Progenitor cell of endocrine pancreas (in vitro differentiated cells): ENCODE data around the gene GNPTAB. TPM values are rescaled to one million over a fixed set of nuclear protein-coding genes. Genes with fewer than 3 reads are reported as not detected.

Source experiments
- DNase-seq: peaks from one replicate; pipeline ENCODE4 v3.0.0; 2021; ENCODE audit warnings: low spot score; ENCODE audit not compliant: unreplicated experiment
- H3K27ac Mint-ChIP-seq: 2 replicates; pipeline ENCODE4 v1.8.0; 2021; ENCODE audit warnings: mild to moderate bottlenecking, moderate library complexity, mixed read lengths
- H3K27me3 Mint-ChIP-seq: 2 replicates; pipeline ENCODE4 v1.8.0; 2021; ENCODE audit warnings: mixed read lengths
- H3K36me3 Mint-ChIP-seq: 2 replicates; pipeline ENCODE4 v1.8.0; 2022; ENCODE audit warnings: mixed read lengths; ENCODE audit not compliant: insufficient read depth
- H3K4me1 Mint-ChIP-seq: 2 replicates; pipeline ENCODE4 v1.8.0; 2021; ENCODE audit warnings: low read depth, mixed read lengths
- H3K4me3 Mint-ChIP-seq: 2 replicates; pipeline ENCODE4 v1.8.0; 2021; ENCODE audit warnings: low read depth, mild to moderate bottlenecking, moderate library complexity, mixed read lengths
- H3K9me3 Mint-ChIP-seq: 2 replicates; pipeline ENCODE4 v1.8.0; 2021; ENCODE audit warnings: low read depth, mixed read lengths
- CTCF ChIP-seq: fragments of 200-600 bp; sonication (generic); IDR thresholded peaks from one replicate; pipeline ENCODE4 v1.5.0; 2021; ENCODE audit warnings: antibody characterized with exemption, mild to moderate bottlenecking; ENCODE audit not compliant: unreplicated experiment
- total RNA-seq: library from RNA; stranded (reverse); gene quantifications from 2 replicates; pipeline ENCODE4 v1.2.1, GENCODE V29; 2021

Gene GNPTAB
- total RNA-seq, 1 donor from 2014 or later = 23.2 TPM

GRCh38 chr12:101727098-101727497, 103.7 kb downstream of the GNPTAB start:
- H3K27ac Mint-ChIP-seq = no peak overlapping the region
- H3K4me1 Mint-ChIP-seq = no peaks in the 10 kb centered on the region
- H3K27me3 Mint-ChIP-seq = no peaks in the 10 kb centered on the region
- no peak overlapping the region for H3K4me3 Mint-ChIP-seq
- peaks cover 3% of the 10 kb centered on the region for H3K36me3 Mint-ChIP-seq
- H3K9me3 Mint-ChIP-seq = no peaks in the 10 kb centered on the region
- no peak for TF ChIP-seq CTCF
- no peak for DNase-seq

GRCh38 chr12:101722392-101722791, 108.4 kb downstream of the GNPTAB start:
- Mint-ChIP-seq H3K4me3 (no peak overlapping the region), H3K27me3 (no peaks in the 10 kb centered on the region), H3K27ac (no peak overlapping the region)

GRCh38 chr12:101720118-101720517, 110.6 kb downstream of the GNPTAB start:
- Mint-ChIP-seq H3K4me3 (no peak overlapping the region), H3K36me3 (peaks cover 4% of the 10 kb centered on the region), H3K4me1 (no peaks in the 10 kb centered on the region), H3K27ac (peak overlapping the region; percentile 29), H3K9me3 (no peaks in the 10 kb centered on the region), H3K27me3 (no peaks in the 10 kb centered on the region)
- no peak for TF ChIP-seq CTCF
- DNase-seq = no peak

More at GRCh38 chr12:101722392-101722791, 108.4 kb downstream of the GNPTAB start:
- Mint-ChIP-seq H3K9me3 (no peaks in the 10 kb centered on the region), H3K36me3 (peaks cover 4% of the 10 kb centered on the region), H3K4me1 (no peaks in the 10 kb centered on the region)
- DNase-seq = no peak
- no peak for TF ChIP-seq CTCF

GRCh38 chr12:101719566-101719965, 111.2 kb downstream of the GNPTAB start:
- TF ChIP-seq CTCF = no peak
- Mint-ChIP-seq H3K27me3 (no peaks in the 10 kb centered on the region), H3K4me3 (no peak overlapping the region), H3K9me3 (no peaks in the 10 kb centered on the region), H3K4me1 (no peaks in the 10 kb centered on the region), H3K27ac (no peak overlapping the region), H3K36me3 (peaks cover 3% of the 10 kb centered on the region)
- no peak for DNase-seq

GRCh38 chr12:101714877-101715444, 115.8 kb downstream of the GNPTAB start:
- H3K27ac Mint-ChIP-seq = no peak overlapping the region
- no peak for TF ChIP-seq CTCF
- peaks cover 9% of the 10 kb centered on the region for H3K4me1 Mint-ChIP-seq
- H3K9me3 Mint-ChIP-seq = no peaks in the 10 kb centered on the region
- peaks cover 1% of the 10 kb centered on the region for H3K36me3 Mint-ChIP-seq
- no peak overlapping the region for H3K4me3 Mint-ChIP-seq
- H3K27me3 Mint-ChIP-seq = no peaks in the 10 kb centered on the region
- DNase-seq = no peak
